ENCODE data around the gene SMTN. TPM values are rescaled to one million over a fixed set of nuclear protein-coding genes. Genes with fewer than 3 reads are reported as not detected.

SMTN gene
- total RNA-seq, 1 experiment from 2014 or later, result 80.2 TPM

- CTCF ChIA-PET, result interaction anchor here (0.6 to 4.7 kb wide), 5 partner anchors 21 to 1402 kb away, joined by 3 to 62 read pairs (median 3); no protein-coding TSS in a partner anchor
- no TSS peak for BruUV-seq (replicated peaks)
- TF ChIP-seq CTCF (IDR thresholded peaks at IDR 0.05; ENCODE audit: unreplicated experiment), result no peak
- no peaks in the 10 kb centered on the region for H3K9me3 Mint-ChIP-seq (ENCODE audit: unreplicated experiment)
- H3K27me3 Mint-ChIP-seq (ENCODE audit: insufficient read depth, unreplicated experiment), result no peaks in the 10 kb centered on the region
- POLR2A ChIA-PET, result interaction anchor here (1.5 to 3.8 kb wide), 6 partner anchors 25 to 137 kb away, joined by 3 to 21 read pairs (median 8); partner anchors contain the start of genes MORC2, RNF185, SMTN and TUG1
- H3K27ac Mint-ChIP-seq (ENCODE audit: low read depth, unreplicated experiment), result peak overlapping the region; percentile 96
- DNase-seq (ENCODE audit: unreplicated experiment), result no peak
- peak overlapping the region; percentile 82 for H3K4me3 Mint-ChIP-seq (ENCODE audit: unreplicated experiment)
- H3K36me3 Mint-ChIP-seq (ENCODE audit: insufficient read depth, unreplicated experiment), result peaks cover 7% of the 10 kb centered on the region
- intact Hi-C loops (cut with micrococcal nuclease), result no loop called here
- peaks cover 33% of the 10 kb centered on the region for H3K4me1 Mint-ChIP-seq (ENCODE audit: insufficient read depth, unreplicated experiment)
Measured at GRCh38 chr22:31106001-31106571, 25.0 kb downstream of the SMTN start.

- Mint-ChIP-seq H3K27me3 (ENCODE audit: insufficient read depth, unreplicated experiment) (no peaks in the 10 kb centered on the region), H3K4me3 (ENCODE audit: unreplicated experiment) (peak overlapping the region; percentile 82), H3K36me3 (ENCODE audit: insufficient read depth, unreplicated experiment) (peaks cover 7% of the 10 kb centered on the region), H3K4me1 (ENCODE audit: insufficient read depth, unreplicated experiment) (peaks cover 29% of the 10 kb centered on the region), H3K9me3 (ENCODE audit: unreplicated experiment) (no peaks in the 10 kb centered on the region), H3K27ac (ENCODE audit: low read depth, unreplicated experiment) (peak overlapping the region; percentile 96)
- TSS peak; percentile 56 for BruUV-seq (replicated peaks)
- TF ChIP-seq CTCF (IDR thresholded peaks at IDR 0.05; ENCODE audit: unreplicated experiment), result no peak
- intact Hi-C loops (cut with micrococcal nuclease), result loop anchor here (1.0 kb wide), 4 partner anchors 17 to 166 kb away; no protein-coding TSS in a partner anchor
- CTCF ChIA-PET, result interaction anchor here (0.5 to 4.7 kb wide), 12 partner anchors 10 to 1402 kb away, joined by 3 to 62 read pairs (median 11); partner anchors contain the start of genes LIMK2 and RNF185
- peak; percentile 38 for DNase-seq (ENCODE audit: unreplicated experiment)
- POLR2A ChIA-PET, result interaction anchor here (0.7 to 3.8 kb wide), 15 partner anchors 8 to 144 kb away, joined by 3 to 21 read pairs (median 7); partner anchors contain the start of genes INPP5J, MORC2, RNF185 and SMTN
Measured at GRCh38 chr22:31106731-31107177, 25.6 kb downstream of the SMTN start.

- peak within 1 kb of the TSS; percentile 96 for H3K27ac Mint-ChIP-seq (ENCODE audit: low read depth, unreplicated experiment)
- H3K4me1 Mint-ChIP-seq (ENCODE audit: insufficient read depth, unreplicated experiment), result peaks cover 23% of the 10 kb centered on the region
- no peaks in the 10 kb centered on the region for H3K27me3 Mint-ChIP-seq (ENCODE audit: insufficient read depth, unreplicated experiment)
- CTCF ChIA-PET, result interaction anchor here (0.5 to 4.7 kb wide), 46 partner anchors 9 to 623 kb away, joined by 3 to 62 read pairs (median 5); partner anchors contain the start of genes INPP5J, LIMK2 and RNF185
- POLR2A ChIA-PET, result interaction anchor here (0.5 to 3.8 kb wide), 23 partner anchors 9 to 335 kb away, joined by 3 to 21 read pairs (median 6); partner anchors contain the start of genes DRG1, INPP5J, MORC2 and RNF185
- BruUV-seq (replicated peaks), result no TSS peak
- intact Hi-C loops (cut with micrococcal nuclease), result loop anchor here (1.0 kb wide), 4 partner anchors 18 to 165 kb away; no protein-coding TSS in a partner anchor
- DNase-seq (ENCODE audit: unreplicated experiment), result peak; percentile 99
- no peaks in the 10 kb centered on the region for H3K9me3 Mint-ChIP-seq (ENCODE audit: unreplicated experiment)
- peak within 1 kb of the TSS; percentile 82 for H3K4me3 Mint-ChIP-seq (ENCODE audit: unreplicated experiment)
- TF ChIP-seq CTCF (IDR thresholded peaks at IDR 0.05; ENCODE audit: unreplicated experiment), result peak; percentile 92
- peaks cover 7% of the 10 kb centered on the region for H3K36me3 Mint-ChIP-seq (ENCODE audit: insufficient read depth, unreplicated experiment)
Measured at GRCh38 chr22:31107178-31107893, 26.2 kb downstream of the SMTN start, which contains the start of gene SELENOM. Gene SELENOM, minus strand, starts transcription at chr22:31107568. Its CDS starts 63 bp downstream, at chr22:31107505.

Data from MCF 10A (cell line).